Measurements from ENCODE around the gene INAVA. TPM values are rescaled to one million over a fixed set of nuclear protein-coding genes. Genes with fewer than 3 reads are reported as not detected.

Gene INAVA
- total and polyA plus RNA-seq, 10 of the 15 experiments (the other 5 are each of a cell fraction or from before 2014, with no cell fraction given): 3.6 to 15.4 (median 9.5) TPM

DNA sequence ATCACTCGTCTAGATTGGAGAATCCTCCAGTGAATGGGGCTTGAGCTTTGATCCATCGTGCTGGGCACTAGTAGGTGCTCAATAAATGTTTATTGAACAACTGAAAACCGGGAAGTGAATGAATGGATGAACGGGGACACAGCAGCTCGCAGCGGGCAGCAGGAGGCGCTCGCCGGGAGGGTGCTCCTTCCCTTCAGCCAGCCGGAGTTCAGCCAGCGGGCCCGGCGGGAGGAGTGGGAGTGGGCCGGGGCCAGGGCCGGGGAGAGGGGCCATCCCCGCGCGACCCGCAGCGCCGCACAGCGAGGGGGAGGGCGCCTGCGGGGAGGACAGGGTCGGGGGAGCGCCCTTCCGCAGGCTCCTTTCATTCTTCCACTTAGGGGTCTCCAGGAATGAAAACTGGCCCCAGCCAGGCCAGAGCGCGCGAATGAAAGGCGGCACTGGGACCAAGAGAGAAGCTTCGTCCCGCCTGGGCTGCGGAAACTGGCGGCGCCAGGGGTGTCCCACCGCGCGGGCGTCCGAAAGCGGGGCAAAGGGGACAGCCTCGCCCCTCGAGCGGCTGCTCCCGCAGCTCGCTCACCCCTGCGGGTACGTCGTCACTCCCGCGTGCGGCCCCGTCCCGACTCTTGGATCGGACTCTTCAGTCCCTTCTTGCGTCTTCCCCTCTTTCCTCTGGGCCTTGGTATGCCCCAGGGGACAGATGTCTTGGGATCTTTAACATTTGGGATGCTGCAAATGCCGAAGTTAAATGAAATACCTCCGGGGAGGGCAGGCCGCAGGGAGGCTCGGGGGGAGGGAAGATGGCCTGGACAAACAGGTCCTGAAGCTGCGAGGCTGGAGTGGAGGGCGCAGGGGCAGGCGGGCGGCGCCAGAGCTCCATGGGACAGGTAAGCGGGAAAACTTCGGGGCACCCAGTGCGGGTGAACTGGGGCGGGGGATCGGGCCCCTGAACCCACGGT is 3.6 kb upstream of the INAVA start (continued):
- TF ChIP-seq, protein P1, sequence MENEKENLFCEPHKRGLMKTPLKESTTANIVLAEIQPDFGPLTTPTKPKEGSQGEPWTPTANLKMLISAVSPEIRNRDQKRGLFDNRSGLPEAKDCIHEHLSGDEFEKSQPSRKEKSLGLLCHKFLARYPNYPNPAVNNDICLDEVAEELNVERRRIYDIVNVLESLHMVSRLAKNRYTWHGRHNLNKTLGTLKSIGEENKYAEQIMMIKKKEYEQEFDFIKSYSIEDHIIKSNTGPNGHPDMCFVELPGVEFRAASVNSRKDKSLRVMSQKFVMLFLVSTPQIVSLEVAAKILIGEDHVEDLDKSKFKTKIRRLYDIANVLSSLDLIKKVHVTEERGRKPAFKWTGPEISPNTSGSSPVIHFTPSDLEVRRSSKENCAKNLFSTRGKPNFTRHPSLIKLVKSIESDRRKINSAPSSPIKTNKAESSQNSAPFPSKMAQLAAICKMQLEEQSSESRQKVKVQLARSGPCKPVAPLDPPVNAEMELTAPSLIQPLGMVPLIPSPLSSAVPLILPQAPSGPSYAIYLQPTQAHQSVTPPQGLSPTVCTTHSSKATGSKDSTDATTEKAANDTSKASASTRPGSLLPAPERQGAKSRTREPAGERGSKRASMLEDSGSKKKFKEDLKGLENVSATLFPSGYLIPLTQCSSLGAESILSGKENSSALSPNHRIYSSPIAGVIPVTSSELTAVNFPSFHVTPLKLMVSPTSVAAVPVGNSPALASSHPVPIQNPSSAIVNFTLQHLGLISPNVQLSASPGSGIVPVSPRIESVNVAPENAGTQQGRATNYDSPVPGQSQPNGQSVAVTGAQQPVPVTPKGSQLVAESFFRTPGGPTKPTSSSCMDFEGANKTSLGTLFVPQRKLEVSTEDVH (IDR thresholded peaks at IDR 0.05; ENCODE audit: low read depth, partially characterized antibody): no peak
- no peak for TF ChIP-seq KAT2A (conservative IDR thresholded peaks at IDR 0.05; ENCODE audit: control insufficient read depth, low read depth, low read length)
- no peak for TF ChIP-seq ZBED1 (IDR thresholded peaks at IDR 0.05; ENCODE audit: borderline replicate concordance)
- TF ChIP-seq NFXL1 (IDR thresholded peaks at IDR 0.05; ENCODE audit: borderline replicate concordance): no peak
- TF ChIP-seq ZSCAN29 (IDR thresholded peaks at IDR 0.05): no peak
- TF ChIP-seq, protein P2, sequence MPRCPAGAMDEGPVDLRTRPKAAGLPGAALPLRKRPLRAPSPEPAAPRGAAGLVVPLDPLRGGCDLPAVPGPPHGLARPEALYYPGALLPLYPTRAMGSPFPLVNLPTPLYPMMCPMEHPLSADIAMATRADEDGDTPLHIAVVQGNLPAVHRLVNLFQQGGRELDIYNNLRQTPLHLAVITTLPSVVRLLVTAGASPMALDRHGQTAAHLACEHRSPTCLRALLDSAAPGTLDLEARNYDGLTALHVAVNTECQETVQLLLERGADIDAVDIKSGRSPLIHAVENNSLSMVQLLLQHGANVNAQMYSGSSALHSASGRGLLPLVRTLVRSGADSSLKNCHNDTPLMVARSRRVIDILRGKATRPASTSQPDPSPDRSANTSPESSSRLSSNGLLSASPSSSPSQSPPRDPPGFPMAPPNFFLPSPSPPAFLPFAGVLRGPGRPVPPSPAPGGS (IDR thresholded peaks at IDR 0.05; ENCODE audit: borderline replicate concordance, insufficient read depth, low read depth, low read length, poor library complexity, severe bottlenecking): no peak
- TF ChIP-seq IKZF1 (conservative IDR thresholded peaks at IDR 0.05): peak; percentile 73
- no peak for TF ChIP-seq RFX5 (IDR thresholded peaks at IDR 0.05; ENCODE audit: low read depth, low read length)
- peak; percentile 26; the same call in 1 of the 2 replicates for TF ChIP-seq RAD21 (IDR thresholded peaks at IDR 0.05; ENCODE audit: insufficient read depth, low read depth, low read length)
- no peak for TF ChIP-seq ZNF384 (IDR thresholded peaks at IDR 0.05; ENCODE audit: borderline replicate concordance, low read depth, low read length)
- no peak for TF ChIP-seq NFIC (IDR thresholded peaks at IDR 0.05; ENCODE audit: low read depth, low read length)
- peak; percentile 95 for TF ChIP-seq JUND (IDR thresholded peaks at IDR 0.05; ENCODE audit: low read depth, low read length)
- TF ChIP-seq, protein P3, sequence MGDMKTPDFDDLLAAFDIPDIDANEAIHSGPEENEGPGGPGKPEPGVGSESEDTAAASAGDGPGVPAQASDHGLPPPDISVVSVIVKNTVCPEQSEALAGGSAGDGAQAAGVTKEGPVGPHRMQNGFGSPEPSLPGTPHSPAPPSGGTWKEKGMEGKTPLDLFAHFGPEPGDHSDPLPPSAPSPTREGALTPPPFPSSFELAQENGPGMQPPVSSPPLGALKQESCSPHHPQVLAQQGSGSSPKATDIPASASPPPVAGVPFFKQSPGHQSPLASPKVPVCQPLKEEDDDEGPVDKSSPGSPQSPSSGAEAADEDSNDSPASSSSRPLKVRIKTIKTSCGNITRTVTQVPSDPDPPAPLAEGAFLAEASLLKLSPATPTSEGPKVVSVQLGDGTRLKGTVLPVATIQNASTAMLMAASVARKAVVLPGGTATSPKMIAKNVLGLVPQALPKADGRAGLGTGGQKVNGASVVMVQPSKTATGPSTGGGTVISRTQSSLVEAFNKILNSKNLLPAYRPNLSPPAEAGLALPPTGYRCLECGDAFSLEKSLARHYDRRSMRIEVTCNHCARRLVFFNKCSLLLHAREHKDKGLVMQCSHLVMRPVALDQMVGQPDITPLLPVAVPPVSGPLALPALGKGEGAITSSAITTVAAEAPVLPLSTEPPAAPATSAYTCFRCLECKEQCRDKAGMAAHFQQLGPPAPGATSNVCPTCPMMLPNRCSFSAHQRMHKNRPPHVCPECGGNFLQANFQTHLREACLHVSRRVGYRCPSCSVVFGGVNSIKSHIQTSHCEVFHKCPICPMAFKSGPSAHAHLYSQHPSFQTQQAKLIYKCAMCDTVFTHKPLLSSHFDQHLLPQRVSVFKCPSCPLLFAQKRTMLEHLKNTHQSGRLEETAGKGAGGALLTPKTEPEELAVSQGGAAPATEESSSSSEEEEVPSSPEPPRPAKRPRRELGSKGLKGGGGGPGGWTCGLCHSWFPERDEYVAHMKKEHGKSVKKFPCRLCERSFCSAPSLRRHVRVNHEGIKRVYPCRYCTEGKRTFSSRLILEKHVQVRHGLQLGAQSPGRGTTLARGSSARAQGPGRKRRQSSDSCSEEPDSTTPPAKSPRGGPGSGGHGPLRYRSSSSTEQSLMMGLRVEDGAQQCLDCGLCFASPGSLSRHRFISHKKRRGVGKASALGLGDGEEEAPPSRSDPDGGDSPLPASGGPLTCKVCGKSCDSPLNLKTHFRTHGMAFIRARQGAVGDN (IDR thresholded peaks at IDR 0.05): peak; percentile 52; the same call in 1 of the 2 replicates
- no peak for TF ChIP-seq NR2C1 (IDR thresholded peaks at IDR 0.05)
- TF ChIP-seq, protein P4, sequence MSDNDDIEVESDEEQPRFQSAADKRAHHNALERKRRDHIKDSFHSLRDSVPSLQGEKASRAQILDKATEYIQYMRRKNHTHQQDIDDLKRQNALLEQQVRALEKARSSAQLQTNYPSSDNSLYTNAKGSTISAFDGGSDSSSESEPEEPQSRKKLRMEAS (IDR thresholded peaks at IDR 0.05; ENCODE audit: low read depth, low read length): no peak
- TF ChIP-seq NBN (IDR thresholded peaks at IDR 0.05): 0 out of 2 replicates have a peak, but pooled peaks have one; percentile 22
- peak; percentile 2; the same call in 1 of the 2 replicates for TF ChIP-seq EED (IDR thresholded peaks at IDR 0.05; ENCODE audit: low read depth)
- TF ChIP-seq, protein P5, sequence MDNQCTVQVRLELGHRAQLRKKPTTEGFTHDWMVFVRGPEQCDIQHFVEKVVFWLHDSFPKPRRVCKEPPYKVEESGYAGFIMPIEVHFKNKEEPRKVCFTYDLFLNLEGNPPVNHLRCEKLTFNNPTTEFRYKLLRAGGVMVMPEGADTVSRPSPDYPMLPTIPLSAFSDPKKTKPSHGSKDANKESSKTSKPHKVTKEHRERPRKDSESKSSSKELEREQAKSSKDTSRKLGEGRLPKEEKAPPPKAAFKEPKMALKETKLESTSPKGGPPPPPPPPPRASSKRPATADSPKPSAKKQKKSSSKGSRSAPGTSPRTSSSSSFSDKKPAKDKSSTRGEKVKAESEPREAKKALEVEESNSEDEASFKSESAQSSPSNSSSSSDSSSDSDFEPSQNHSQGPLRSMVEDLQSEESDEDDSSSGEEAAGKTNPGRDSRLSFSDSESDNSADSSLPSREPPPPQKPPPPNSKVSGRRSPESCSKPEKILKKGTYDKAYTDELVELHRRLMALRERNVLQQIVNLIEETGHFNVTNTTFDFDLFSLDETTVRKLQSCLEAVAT (IDR thresholded peaks at IDR 0.05): 0 out of 2 replicates have a peak, but pooled peaks have one; percentile 60
- TF ChIP-seq SIX5 (IDR thresholded peaks at IDR 0.05; ENCODE audit: low read depth, low read length, severe bottlenecking): no peak

Measured in GM12878 (cell line).